Measurements from ENCODE around the gene PIEZO2. TPM values are rescaled to one million over a fixed set of nuclear protein-coding genes. Genes with fewer than 3 reads are reported as not detected.
"Not testable (repeated sequence)": the region's sequence is repeated elsewhere in the genome, so short reads cannot be mapped to it uniquely, and the experiment has no call there.

Gene PIEZO2
- total RNA-seq: 1 to 10 TPM in 2 of 4 donors, under 1 TPM in 2; 0.68 to 2.2 (median 1.1) TPM

- TF ChIP-seq POLR2A (IDR thresholded peaks at IDR 0.05) (no peak), EP300 (IDR thresholded peaks at IDR 0.05) (no peak), POLR2AphosphoS5 (IDR thresholded peaks at IDR 0.05) (no peak)
- TF ChIP-seq, protein P1, sequence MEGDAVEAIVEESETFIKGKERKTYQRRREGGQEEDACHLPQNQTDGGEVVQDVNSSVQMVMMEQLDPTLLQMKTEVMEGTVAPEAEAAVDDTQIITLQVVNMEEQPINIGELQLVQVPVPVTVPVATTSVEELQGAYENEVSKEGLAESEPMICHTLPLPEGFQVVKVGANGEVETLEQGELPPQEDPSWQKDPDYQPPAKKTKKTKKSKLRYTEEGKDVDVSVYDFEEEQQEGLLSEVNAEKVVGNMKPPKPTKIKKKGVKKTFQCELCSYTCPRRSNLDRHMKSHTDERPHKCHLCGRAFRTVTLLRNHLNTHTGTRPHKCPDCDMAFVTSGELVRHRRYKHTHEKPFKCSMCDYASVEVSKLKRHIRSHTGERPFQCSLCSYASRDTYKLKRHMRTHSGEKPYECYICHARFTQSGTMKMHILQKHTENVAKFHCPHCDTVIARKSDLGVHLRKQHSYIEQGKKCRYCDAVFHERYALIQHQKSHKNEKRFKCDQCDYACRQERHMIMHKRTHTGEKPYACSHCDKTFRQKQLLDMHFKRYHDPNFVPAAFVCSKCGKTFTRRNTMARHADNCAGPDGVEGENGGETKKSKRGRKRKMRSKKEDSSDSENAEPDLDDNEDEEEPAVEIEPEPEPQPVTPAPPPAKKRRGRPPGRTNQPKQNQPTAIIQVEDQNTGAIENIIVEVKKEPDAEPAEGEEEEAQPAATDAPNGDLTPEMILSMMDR (IDR thresholded peaks at IDR 0.05): no peak
- DNase-seq (ENCODE audit: low spot score in 2 of 2): peak in 1 of 2 donors; percentile 77
- 9% methylated on average over 25 of the region's 62 CpGs for WGBS
- Histone ChIP-seq H3K4me3 (peak within 1 kb of the TSS; percentile 55), H3K27me3 (peaks cover 58% of the 10 kb centered on the region), H3K4me1 (peaks cover 29% of the 10 kb centered on the region), H3K9me3 (no peaks in the 10 kb centered on the region), H3K27ac (no peak within 1 kb of the TSS), H3K36me3 (no peaks in the 10 kb centered on the region)
Observed at GRCh38 chr18:11149441-11150270, at the start of gene PIEZO2. TSS of gene PIEZO2 (minus strand) at chr18:11149569. CDS start at chr18:11148588, 981 bp downstream.

GRCh38 chr18:11183637-11184036, 34.3 kb upstream of the PIEZO2 start:
- no peak overlapping the region for H3K27ac ChIP-seq
- DNase-seq (ENCODE audit: low spot score in 2 of 2): no peak
- no peaks in the 10 kb centered on the region for H3K36me3 ChIP-seq
- WGBS: 91% methylated on average over 2 of the region's 2 CpGs
- H3K27me3 ChIP-seq: no peaks in the 10 kb centered on the region
- no peak overlapping the region for H3K4me3 ChIP-seq
- H3K4me1 ChIP-seq: peaks cover 6% of the 10 kb centered on the region
- no peaks in the 10 kb centered on the region for H3K9me3 ChIP-seq
- no peak for TF ChIP-seq EP300 (IDR thresholded peaks at IDR 0.05)
- TF ChIP-seq POLR2AphosphoS5 (IDR thresholded peaks at IDR 0.05): no peak
- TF ChIP-seq POLR2A (IDR thresholded peaks at IDR 0.05): no peak
- TF ChIP-seq, protein P1 (IDR thresholded peaks at IDR 0.05): no peak

GRCh38 chr18:11181629-11182028, 32.3 kb upstream of the PIEZO2 start:
- H3K27me3 ChIP-seq; H3K36me3 ChIP-seq; H3K4me3 ChIP-seq; DNase-seq (ENCODE audit: low spot score in 2 of 2); H3K27ac ChIP-seq; H3K9me3 ChIP-seq: not testable (repeated sequence)
- H3K4me1 ChIP-seq: peaks cover 11% of the 10 kb centered on the region
- 91% methylated on average over 1 of the region's 1 CpG for WGBS

DNA sequence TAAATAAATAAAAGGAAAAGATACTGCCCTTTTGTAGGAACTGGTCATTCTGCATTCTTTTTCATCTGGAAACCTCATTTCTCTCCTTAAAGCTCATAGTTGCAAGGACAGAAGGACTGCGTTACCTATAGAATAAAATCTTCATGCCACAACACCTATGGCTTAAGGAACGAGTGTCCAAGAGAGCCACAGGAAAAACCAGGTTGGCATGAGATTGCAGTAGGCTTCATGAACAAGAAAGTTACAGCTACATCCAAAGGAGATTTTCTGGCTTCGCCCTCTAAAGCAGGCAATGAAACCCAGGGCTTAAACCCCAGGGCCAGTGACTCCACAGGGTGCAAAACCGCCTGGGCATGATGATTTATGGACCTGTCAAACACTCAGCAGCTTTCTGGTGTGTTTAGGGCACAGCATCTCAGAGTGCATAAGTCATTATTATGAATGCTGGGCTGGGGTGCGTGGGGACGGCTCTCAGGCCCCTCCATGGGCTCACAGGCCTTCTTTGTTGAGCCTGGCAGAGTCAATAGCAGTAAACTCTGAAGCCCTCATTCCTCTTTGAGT, 30.7 kb upstream of the PIEZO2 start:
- H3K27ac ChIP-seq: no peak overlapping the region
- DNase-seq (ENCODE audit: low spot score in 2 of 2): no peak
- WGBS: 81% methylated on average over 4 of the region's 6 CpGs
- TF ChIP-seq POLR2AphosphoS5 (IDR thresholded peaks at IDR 0.05) (no peak), POLR2A (IDR thresholded peaks at IDR 0.05) (no peak), EP300 (IDR thresholded peaks at IDR 0.05) (no peak)
- TF ChIP-seq, protein P1 (IDR thresholded peaks at IDR 0.05): no peak
- no peak overlapping the region for H3K4me3 ChIP-seq
- peaks cover 19% of the 10 kb centered on the region for H3K4me1 ChIP-seq
- H3K27me3 ChIP-seq: no peaks in the 10 kb centered on the region
- no peaks in the 10 kb centered on the region for H3K36me3 ChIP-seq
- H3K9me3 ChIP-seq: no peaks in the 10 kb centered on the region

- H3K9me3 ChIP-seq: no peaks in the 10 kb centered on the region
- 49% methylated on average over 14 of the region's 14 CpGs for WGBS
- H3K27ac ChIP-seq: peak overlapping the region; percentile 30
- no peaks in the 10 kb centered on the region for H3K27me3 ChIP-seq
- peaks cover 19% of the 10 kb centered on the region for H3K4me1 ChIP-seq
- no peaks in the 10 kb centered on the region for H3K36me3 ChIP-seq
- peak; percentile 80 to 85 for DNase-seq (ENCODE audit: low spot score in 2 of 2)
- TF ChIP-seq EP300 (IDR thresholded peaks at IDR 0.05) (no peak), POLR2AphosphoS5 (IDR thresholded peaks at IDR 0.05) (peak in 1 of 3 donors; percentile 13)
- TF ChIP-seq, protein P1 (IDR thresholded peaks at IDR 0.05): no peak
- no peak overlapping the region for H3K4me3 ChIP-seq
Observed at GRCh38 chr18:11178951-11179549, 29.7 kb upstream of the PIEZO2 start.
